Mesenteric fat pad (tissue), 1 donor: ENCODE data around the gene EMP3. TPM values are rescaled to one million over a fixed set of nuclear protein-coding genes. Genes with fewer than 3 reads are reported as not detected.
"Not testable (repeated sequence)": the region's sequence is repeated elsewhere in the genome, so short reads cannot be mapped to it uniquely, and the experiment has no call there.

Source experiments
- DNase-seq: peaks from one replicate; pipeline ENCODE4 v3.0.0-alpha.2; 2020; ENCODE audit warnings: low spot score
- total RNA-seq: library from RNA; stranded (reverse); fragmentation: NEBNext Ultra II Directional; extraction: Animal tissue kit (Norgen Biotek cat#: 25700); gene quantifications from one replicate; pipeline ENCODE4 v1.2.1, GENCODE V29; 2021
- donor health status: DM: yes; HTN: yes; CAD: no.

EMP3 gene
- total RNA-seq, 1 donor from 2014 or later, result 91.4 TPM

GRCh38 chr19:48344892-48345291 is 19.5 kb downstream of the EMP3 start:
- DNase-seq, result no peak

- DNase-seq, result no peak
Measured at GRCh38 chr19:48346191-48346590, 20.8 kb downstream of the EMP3 start.

GRCh38 chr19:48348045-48348444 is 22.7 kb downstream of the EMP3 start:
- no peak for DNase-seq

- DNase-seq, result no peak
Measured at GRCh38 chr19:48348737-48349136, 23.4 kb downstream of the EMP3 start.

- DNase-seq, result no peak
Measured at GRCh38 chr19:48350856-48351255, 25.5 kb downstream of the EMP3 start.

- no peak for DNase-seq
Measured at GRCh38 chr19:48351341-48351752, 26.0 kb downstream of the EMP3 start.

GRCh38 chr19:48353677-48354076 is 28.3 kb downstream of the EMP3 start:
- no peak for DNase-seq

GRCh38 chr19:48354332-48354992 is 29.1 kb downstream of the EMP3 start:
- DNase-seq, result no peak

- no peak for DNase-seq
Measured at GRCh38 chr19:48355365-48355954, 30.1 kb downstream of the EMP3 start.

- no peak for DNase-seq
Measured at GRCh38 chr19:48359123-48359522, 33.8 kb downstream of the EMP3 start.

- no peak for DNase-seq
Measured at GRCh38 chr19:48361912-48362311, 36.6 kb downstream of the EMP3 start.

GRCh38 chr19:48362716-48363499 is 37.6 kb downstream of the EMP3 start:
- DNase-seq, result peak; percentile 97

- DNase-seq, result no peak
Measured at GRCh38 chr19:48363500-48363809, 38.1 kb downstream of the EMP3 start.

- peak; percentile 100 for DNase-seq
Measured at GRCh38 chr19:48363810-48364597, 38.7 kb downstream of the EMP3 start, which contains the start of the genes SYNGR4 and TMEM143. Gene SYNGR4, plus strand, starts transcription at chr19:48364367. Its CDS starts 1,476 bp downstream, at chr19:48365843. Gene TMEM143, minus strand, starts transcription at chr19:48363940. Its CDS starts 20 bp downstream, at chr19:48363920.

- no peak for DNase-seq
Measured at GRCh38 chr19:48364598-48365348, 39.4 kb downstream of the EMP3 start.

- no peak for DNase-seq
Measured at GRCh38 chr19:48365602-48366001, 40.2 kb downstream of the EMP3 start.

GRCh38 chr19:48367855-48368254 is 42.5 kb downstream of the EMP3 start:
- no peak for DNase-seq

GRCh38 chr19:48368936-48369335 is 43.6 kb downstream of the EMP3 start:
- no peak for DNase-seq

- no peak for DNase-seq
Measured at GRCh38 chr19:48370955-48371354, 45.6 kb downstream of the EMP3 start.

GRCh38 chr19:48371367-48371766 is 46.0 kb downstream of the EMP3 start:
- no peak for DNase-seq

- not testable (repeated sequence) for DNase-seq
Measured at GRCh38 chr19:48371771-48372170, 46.4 kb downstream of the EMP3 start.
